Fibroblast of pulmonary artery (primary cell): ENCODE data around the gene NLN.
A peak's percentile ranks its signal among the peaks of the same experiment; 100 is the strongest.
"Not testable (repeated sequence)": the region's sequence is repeated elsewhere in the genome, so short reads cannot be mapped to it uniquely, and the experiment has no call there.

Experiments
- DNase-seq: peaks from one replicate; pipeline ENCODE4 v3.0.0-alpha.2; 2010; ENCODE audit warnings: low read depth
- H3K4me3 ChIP-seq: replicated peaks from 2 replicates; pipeline ENCODE4 v1.5.1; 2011; ENCODE audit warnings: low read depth, mild to moderate bottlenecking, control low read depth, low read length, moderate library complexity
- CTCF ChIP-seq: IDR thresholded peaks from 2 replicates; pipeline ENCODE4 v1.5.1; 2011; ENCODE audit warnings: mild to moderate bottlenecking, control low read depth, low read length, inconsistent platforms; ENCODE audit errors: missing control alignments

The NLN gene

GRCh38 chr5:65721720-65722574 is at the start of gene NLN, which contains the start of gene SGTB:
TSS of gene NLN (plus strand) at chr5:65722205. CDS start at chr5:65722374, 169 bp downstream.
TSS of gene SGTB (minus strand) at chr5:65722109. CDS start at chr5:65720807, 1,302 bp downstream.
- DNase-seq = peak; percentile 73
- no peak for TF ChIP-seq CTCF
- peak within 1 kb of the TSS; percentile 76 for H3K4me3 ChIP-seq

- no peak for TF ChIP-seq CTCF
- peak; percentile 44 for DNase-seq
- H3K4me3 ChIP-seq = no peak overlapping the region
Observed at GRCh38 chr5:65672796-65673195, 49.2 kb upstream of the NLN start.

- TF ChIP-seq CTCF = no peak
- peak; percentile 4 for DNase-seq
- no peak overlapping the region for H3K4me3 ChIP-seq
Observed at GRCh38 chr5:65674749-65675148, 47.3 kb upstream of the NLN start.

GRCh38 chr5:65676056-65676455 is 45.9 kb upstream of the NLN start:
- not testable (repeated sequence) for H3K4me3 ChIP-seq, DNase-seq

GRCh38 chr5:65682148-65682547 is 39.9 kb upstream of the NLN start:
- H3K4me3 ChIP-seq = no peak overlapping the region
- DNase-seq = no peak
- TF ChIP-seq CTCF = no peak

GRCh38 chr5:65693121-65693520 is 28.9 kb upstream of the NLN start:
- no peak for DNase-seq
- no peak for TF ChIP-seq CTCF

GRCh38 chr5:65695162-65695755 is 26.7 kb upstream of the NLN start:
- no peak overlapping the region for H3K4me3 ChIP-seq
- no peak for TF ChIP-seq CTCF
- DNase-seq = no peak

More at GRCh38 chr5:65693121-65693520, 28.9 kb upstream of the NLN start:
- H3K4me3 ChIP-seq = no peak overlapping the region
